ENCODE results near the gene DNMT3B. TPM values are rescaled to one million over a fixed set of nuclear protein-coding genes. Genes with fewer than 3 reads are reported as not detected.
A peak's percentile ranks its signal among the peaks of the same experiment; 100 is the strongest.

The DNMT3B gene
- total RNA-seq, 1 experiment from 2014 or later = 682 TPM

GRCh38 chr20:32751293-32751692, 10.9 kb upstream of the DNMT3B start (continued):
- TF ChIP-seq PRDM15 (CRISPR knock-in tag; IDR thresholded peaks at IDR 0.05) (no peak), TEAD4 (CRISPR knock-in tag; IDR thresholded peaks at IDR 0.05) (no peak), ELF4 (CRISPR knock-in tag; IDR thresholded peaks at IDR 0.05; ENCODE audit: low read depth) (no peak), ZNF219 (CRISPR knock-in tag; IDR thresholded peaks at IDR 0.05; ENCODE audit: borderline replicate concordance) (no peak), SOX15 (CRISPR knock-in tag; IDR thresholded peaks at IDR 0.05) (no peak), ZNF232 (CRISPR knock-in tag; IDR thresholded peaks at IDR 0.05) (no peak), FOXJ3 (CRISPR knock-in tag; IDR thresholded peaks at IDR 0.05; ENCODE audit: borderline replicate concordance) (no peak)
- TF ChIP-seq, protein P1, sequence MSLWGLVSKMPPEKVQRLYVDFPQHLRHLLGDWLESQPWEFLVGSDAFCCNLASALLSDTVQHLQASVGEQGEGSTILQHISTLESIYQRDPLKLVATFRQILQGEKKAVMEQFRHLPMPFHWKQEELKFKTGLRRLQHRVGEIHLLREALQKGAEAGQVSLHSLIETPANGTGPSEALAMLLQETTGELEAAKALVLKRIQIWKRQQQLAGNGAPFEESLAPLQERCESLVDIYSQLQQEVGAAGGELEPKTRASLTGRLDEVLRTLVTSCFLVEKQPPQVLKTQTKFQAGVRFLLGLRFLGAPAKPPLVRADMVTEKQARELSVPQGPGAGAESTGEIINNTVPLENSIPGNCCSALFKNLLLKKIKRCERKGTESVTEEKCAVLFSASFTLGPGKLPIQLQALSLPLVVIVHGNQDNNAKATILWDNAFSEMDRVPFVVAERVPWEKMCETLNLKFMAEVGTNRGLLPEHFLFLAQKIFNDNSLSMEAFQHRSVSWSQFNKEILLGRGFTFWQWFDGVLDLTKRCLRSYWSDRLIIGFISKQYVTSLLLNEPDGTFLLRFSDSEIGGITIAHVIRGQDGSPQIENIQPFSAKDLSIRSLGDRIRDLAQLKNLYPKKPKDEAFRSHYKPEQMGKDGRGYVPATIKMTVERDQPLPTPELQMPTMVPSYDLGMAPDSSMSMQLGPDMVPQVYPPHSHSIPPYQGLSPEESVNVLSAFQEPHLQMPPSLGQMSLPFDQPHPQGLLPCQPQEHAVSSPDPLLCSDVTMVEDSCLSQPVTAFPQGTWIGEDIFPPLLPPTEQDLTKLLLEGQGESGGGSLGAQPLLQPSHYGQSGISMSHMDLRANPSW (CRISPR knock-in tag; conservative IDR thresholded peaks at IDR 0.05; ENCODE audit: low read depth) = no peak
- TF ChIP-seq, protein P2, sequence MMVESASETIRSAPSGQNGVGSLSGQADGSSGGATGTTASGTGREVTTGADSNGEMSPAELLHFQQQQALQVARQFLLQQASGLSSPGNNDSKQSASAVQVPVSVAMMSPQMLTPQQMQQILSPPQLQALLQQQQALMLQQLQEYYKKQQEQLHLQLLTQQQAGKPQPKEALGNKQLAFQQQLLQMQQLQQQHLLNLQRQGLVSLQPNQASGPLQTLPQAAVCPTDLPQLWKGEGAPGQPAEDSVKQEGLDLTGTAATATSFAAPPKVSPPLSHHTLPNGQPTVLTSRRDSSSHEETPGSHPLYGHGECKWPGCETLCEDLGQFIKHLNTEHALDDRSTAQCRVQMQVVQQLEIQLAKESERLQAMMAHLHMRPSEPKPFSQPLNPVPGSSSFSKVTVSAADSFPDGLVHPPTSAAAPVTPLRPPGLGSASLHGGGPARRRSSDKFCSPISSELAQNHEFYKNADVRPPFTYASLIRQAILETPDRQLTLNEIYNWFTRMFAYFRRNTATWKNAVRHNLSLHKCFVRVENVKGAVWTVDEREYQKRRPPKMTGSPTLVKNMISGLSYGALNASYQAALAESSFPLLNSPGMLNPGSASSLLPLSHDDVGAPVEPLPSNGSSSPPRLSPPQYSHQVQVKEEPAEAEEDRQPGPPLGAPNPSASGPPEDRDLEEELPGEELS (CRISPR knock-in tag; IDR thresholded peaks at IDR 0.05) = no peak
- TF ChIP-seq, protein P3, sequence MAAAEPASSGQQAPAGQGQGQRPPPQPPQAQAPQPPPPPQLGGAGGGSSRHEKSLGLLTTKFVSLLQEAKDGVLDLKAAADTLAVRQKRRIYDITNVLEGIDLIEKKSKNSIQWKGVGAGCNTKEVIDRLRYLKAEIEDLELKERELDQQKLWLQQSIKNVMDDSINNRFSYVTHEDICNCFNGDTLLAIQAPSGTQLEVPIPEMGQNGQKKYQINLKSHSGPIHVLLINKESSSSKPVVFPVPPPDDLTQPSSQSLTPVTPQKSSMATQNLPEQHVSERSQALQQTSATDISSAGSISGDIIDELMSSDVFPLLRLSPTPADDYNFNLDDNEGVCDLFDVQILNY (CRISPR knock-in tag; IDR thresholded peaks at IDR 0.05) = no peak
- TF ChIP-seq, protein P4, sequence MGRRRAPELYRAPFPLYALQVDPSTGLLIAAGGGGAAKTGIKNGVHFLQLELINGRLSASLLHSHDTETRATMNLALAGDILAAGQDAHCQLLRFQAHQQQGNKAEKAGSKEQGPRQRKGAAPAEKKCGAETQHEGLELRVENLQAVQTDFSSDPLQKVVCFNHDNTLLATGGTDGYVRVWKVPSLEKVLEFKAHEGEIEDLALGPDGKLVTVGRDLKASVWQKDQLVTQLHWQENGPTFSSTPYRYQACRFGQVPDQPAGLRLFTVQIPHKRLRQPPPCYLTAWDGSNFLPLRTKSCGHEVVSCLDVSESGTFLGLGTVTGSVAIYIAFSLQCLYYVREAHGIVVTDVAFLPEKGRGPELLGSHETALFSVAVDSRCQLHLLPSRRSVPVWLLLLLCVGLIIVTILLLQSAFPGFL (CRISPR knock-in tag; IDR thresholded peaks at IDR 0.05; ENCODE audit: borderline replicate concordance) = no peak

DNA sequence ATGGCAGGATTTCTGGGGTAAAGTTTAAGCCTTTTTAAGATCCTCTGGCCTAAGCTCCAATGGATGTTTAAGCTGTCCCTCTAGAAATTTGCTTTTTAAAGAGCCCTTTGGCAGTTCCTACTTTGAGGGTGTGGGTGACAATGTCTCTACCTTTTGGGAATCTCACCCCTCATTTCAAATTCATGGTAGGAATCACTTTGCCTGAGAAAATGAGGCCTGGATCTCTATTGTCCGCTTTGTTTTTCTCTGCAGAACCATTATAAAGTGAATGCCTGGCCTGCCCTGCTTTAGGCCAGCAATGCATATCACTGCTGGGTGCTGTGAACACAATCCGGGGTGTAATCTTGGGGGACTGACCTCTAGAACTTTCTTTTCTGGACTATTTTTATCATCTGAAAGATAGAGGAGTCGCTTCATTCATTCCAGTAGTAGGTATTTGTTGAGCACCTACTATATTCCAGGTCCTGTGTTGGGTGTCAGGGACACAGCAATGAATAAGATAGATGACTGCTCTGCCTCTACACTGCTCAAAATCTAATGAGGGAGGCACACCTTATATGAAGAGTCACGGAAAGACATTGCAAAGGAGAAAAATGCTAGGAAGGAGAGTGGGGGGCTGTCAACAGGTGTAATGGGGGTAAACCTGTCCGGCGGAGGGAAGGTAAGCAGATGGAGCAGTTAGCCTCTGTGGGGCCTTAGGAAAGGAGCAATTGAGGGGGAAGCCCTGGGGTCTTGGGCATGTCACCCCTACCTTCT, 10.3 kb upstream of the DNMT3B start:
- POLR2A ChIA-PET = interaction anchor here (0.5 to 1.5 kb wide), 3 partner anchors 11 to 67 kb away, joined by 3 to 4 read pairs (median 3); no protein-coding TSS in a partner anchor
- DNase-seq (ENCODE audit: low spot score) (no peak), ATAC-seq (peak; percentile 53)
- CTCF ChIA-PET = interaction anchor here (0.8 to 1.6 kb wide), 2 partner anchors 27 to 38 kb away, joined by 4 to 5 read pairs; no protein-coding TSS in a partner anchor
- Mint-ChIP-seq H3K36me3 (no peaks in the 10 kb centered on the region), H3K4me3 (peak overlapping the region; percentile 21), H3K9me3 (no peaks in the 10 kb centered on the region), H3K4me1 (peaks cover 84% of the 10 kb centered on the region), H3K27ac (peak overlapping the region; percentile 97), H3K27me3 (ENCODE audit: low read depth) (no peaks in the 10 kb centered on the region)
- TF ChIP-seq EMX1 (CRISPR knock-in tag; IDR thresholded peaks at IDR 0.05) (no peak), SMAD4 (CRISPR knock-in tag; IDR thresholded peaks at IDR 0.05) (no peak), ETV6 (CRISPR knock-in tag; IDR thresholded peaks at IDR 0.05) (0 out of 2 replicates have a peak, but pooled peaks have one; percentile 70), JAZF1 (CRISPR knock-in tag; IDR thresholded peaks at IDR 0.05) (no peak), FOXJ3 (CRISPR knock-in tag; IDR thresholded peaks at IDR 0.05; ENCODE audit: borderline replicate concordance) (no peak), HMGXB4 (CRISPR knock-in tag; IDR thresholded peaks at IDR 0.05) (0 out of 2 replicates have a peak, but pooled peaks have one; percentile 35), HMGA2 (CRISPR knock-in tag; IDR thresholded peaks at IDR 0.05) (no peak), ZNF263 (CRISPR knock-in tag; IDR thresholded peaks at IDR 0.05; ENCODE audit: low read depth) (no peak), ZNF423 (CRISPR knock-in tag; IDR thresholded peaks at IDR 0.05) (peak; percentile 37; the same call in 1 of the 2 replicates), NR2C2 (CRISPR knock-in tag; IDR thresholded peaks at IDR 0.05) (no peak), ZNF416 (CRISPR knock-in tag; IDR thresholded peaks at IDR 0.05) (no peak), JUN (CRISPR knock-in tag; IDR thresholded peaks at IDR 0.05) (no peak)
- TF ChIP-seq, protein P5, sequence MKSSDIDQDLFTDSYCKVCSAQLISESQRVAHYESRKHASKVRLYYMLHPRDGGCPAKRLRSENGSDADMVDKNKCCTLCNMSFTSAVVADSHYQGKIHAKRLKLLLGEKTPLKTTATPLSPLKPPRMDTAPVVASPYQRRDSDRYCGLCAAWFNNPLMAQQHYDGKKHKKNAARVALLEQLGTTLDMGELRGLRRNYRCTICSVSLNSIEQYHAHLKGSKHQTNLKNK (CRISPR knock-in tag; IDR thresholded peaks at IDR 0.05) = 0 out of 2 replicates have a peak, but pooled peaks have one; percentile 36

Measured in WTC11 (cell line).